ENCODE results near the gene SLC8B1. TPM values are rescaled to one million over a fixed set of nuclear protein-coding genes. Genes with fewer than 3 reads are reported as not detected.

The SLC8B1 gene
- total and polyA plus RNA-seq, 9 of the 15 experiments (the other 6 are each of a cell fraction or from before 2014, with no cell fraction given) = 0.86 to 34.1 (median 18.5) TPM

DNA sequence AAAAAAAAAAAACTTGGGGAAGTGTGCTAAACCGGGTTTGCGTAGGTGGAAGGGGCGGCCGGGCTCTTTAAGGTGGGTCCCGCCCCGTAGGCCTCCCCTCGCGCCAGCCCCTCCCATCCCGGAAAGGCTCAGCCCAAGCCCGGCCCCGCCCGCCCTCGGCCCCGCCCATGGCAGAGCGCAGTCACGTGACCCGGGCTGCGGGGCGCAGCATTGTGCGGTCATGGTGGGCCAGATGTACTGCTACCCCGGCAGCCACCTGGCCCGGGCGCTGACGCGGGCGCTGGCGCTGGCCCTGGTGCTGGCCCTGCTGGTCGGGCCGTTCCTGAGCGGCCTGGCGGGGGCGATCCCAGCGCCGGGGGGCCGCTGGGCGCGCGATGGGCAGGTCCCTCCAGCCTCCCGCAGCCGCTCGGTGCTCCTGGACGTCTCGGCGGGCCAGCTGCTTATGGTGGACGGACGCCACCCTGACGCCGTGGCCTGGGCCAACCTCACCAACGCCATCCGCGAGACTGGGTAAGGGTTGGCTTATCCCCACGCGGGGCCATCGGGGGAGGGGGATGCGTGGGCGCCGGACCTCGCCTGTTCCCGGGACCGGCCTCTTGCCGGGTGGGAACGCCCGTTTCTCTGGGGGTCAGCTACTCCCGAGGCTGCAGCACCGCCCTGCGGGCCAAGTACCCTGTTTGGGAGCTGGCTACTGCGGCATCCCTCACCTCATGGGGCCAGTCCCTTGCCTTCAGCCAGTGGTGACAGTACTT, 23.6 kb upstream of the SLC8B1 start, which contains the start of gene PLBD2:
TSS of gene PLBD2 (plus strand) at position 207 of the 752 bp plus-strand sequence. CDS start at position 221, 14 bp downstream.
- WGBS (ENCODE audit: insufficient coverage, low coverage, missing lambda C conversion rate) = 2% methylated on average over 26 of the region's 67 CpGs
- peak within 1 kb of the TSS; percentile 96 for H3K4me3 ChIP-seq
- POLR2A ChIA-PET = interaction anchor here (0.6 to 2.7 kb wide), 3 partner anchors 9 to 682 kb away, joined by 3 to 9 read pairs (median 4); partner anchors contain the start of gene SLC8B1
- in situ Hi-C loops (cut with MboI) (no loop called here), intact Hi-C loops (cut with micrococcal nuclease) (loop anchor here (1.0 to 2.0 kb wide), 3 partner anchors 23 to 67 kb away; partner anchors contain the start of gene SLC8B1)
- FAIRE-seq = no peak
- H3K36me3 ChIP-seq (ENCODE audit: control insufficient read depth, insufficient read depth, low read length) = peaks cover 20% of the 10 kb centered on the region; the same call in 1 of the 3 replicates
- H3K4me1 ChIP-seq (replicated peaks in 1 of 2; ENCODE audit: control insufficient read depth in 2 of 2, insufficient read depth in 2 of 2, low read length in 2 of 2) = peaks cover 21 to 30% of the 10 kb centered on the region in 2 experiments
- CTCF ChIA-PET (ENCODE audit: low intra/inter-chr PET ratio) = no interaction called here
- no TSS peak for BruUV-seq (replicated peaks)
- H3K9me3 ChIP-seq (replicated peaks; ENCODE audit: control insufficient read depth, insufficient read depth, low read depth, low read length) = no peaks in the 10 kb centered on the region
- H3K27me3 ChIP-seq (ENCODE audit: control insufficient read depth in 2 of 2, insufficient read depth in 2 of 2, low read length in 2 of 2) = no peaks in the 10 kb centered on the region
- peaks cover 11% of the 10 kb centered on the region for H4K20me1 ChIP-seq (replicated peaks; ENCODE audit: control insufficient read depth, insufficient read depth, low read length)
- H3K9me1 ChIP-seq (ENCODE audit: control insufficient read depth, insufficient read depth, low read length) = no peaks in the 10 kb centered on the region
- peak; percentile 95 to 99 (median 99) for DNase-seq (ENCODE audit: extremely low read depth in 1 of 4, low spot score in 3 of 4)
- H3K4me2 ChIP-seq (ENCODE audit: insufficient read depth, low read length) = peak within 1 kb of the TSS; percentile 91
- H2AFZ ChIP-seq (ENCODE audit: low read depth, low read length) = peak within 1 kb of the TSS; percentile 94
- H3K9ac ChIP-seq (ENCODE audit: insufficient read depth in 1 of 2, low read depth in 2 of 2, low read length in 2 of 2) = peak within 1 kb of the TSS; percentile 75 to 96
- peak; percentile 94 for ATAC-seq
- H3K27ac ChIP-seq (ENCODE audit: extremely low read depth, low read depth, low read length) = peak within 1 kb of the TSS; percentile 84
- H3K79me2 ChIP-seq (ENCODE audit: control insufficient read depth, insufficient read depth, low read length) = peaks cover 27% of the 10 kb centered on the region
- TF ChIP-seq ZNF57 (CRISPR knock-in tag; IDR thresholded peaks at IDR 0.05) (no peak), TSC22D4 (tag; IDR thresholded peaks at IDR 0.05) (no peak), SMAD4 (CRISPR knock-in tag; conservative IDR thresholded peaks at IDR 0.05) (no peak; the same call in none of the 2 replicates), CBFA2T3 (IDR thresholded peaks at IDR 0.05) (no peak)
- TF ChIP-seq, protein P1, sequence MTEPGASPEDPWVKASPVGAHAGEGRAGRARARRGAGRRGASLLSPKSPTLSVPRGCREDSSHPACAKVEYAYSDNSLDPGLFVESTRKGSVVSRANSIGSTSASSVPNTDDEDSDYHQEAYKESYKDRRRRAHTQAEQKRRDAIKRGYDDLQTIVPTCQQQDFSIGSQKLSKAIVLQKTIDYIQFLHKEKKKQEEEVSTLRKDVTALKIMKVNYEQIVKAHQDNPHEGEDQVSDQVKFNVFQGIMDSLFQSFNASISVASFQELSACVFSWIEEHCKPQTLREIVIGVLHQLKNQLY (CRISPR knock-in tag; conservative IDR thresholded peaks at IDR 0.05) = no peak; a peak in 1 of 4 replicates
- TF ChIP-seq, protein P2, sequence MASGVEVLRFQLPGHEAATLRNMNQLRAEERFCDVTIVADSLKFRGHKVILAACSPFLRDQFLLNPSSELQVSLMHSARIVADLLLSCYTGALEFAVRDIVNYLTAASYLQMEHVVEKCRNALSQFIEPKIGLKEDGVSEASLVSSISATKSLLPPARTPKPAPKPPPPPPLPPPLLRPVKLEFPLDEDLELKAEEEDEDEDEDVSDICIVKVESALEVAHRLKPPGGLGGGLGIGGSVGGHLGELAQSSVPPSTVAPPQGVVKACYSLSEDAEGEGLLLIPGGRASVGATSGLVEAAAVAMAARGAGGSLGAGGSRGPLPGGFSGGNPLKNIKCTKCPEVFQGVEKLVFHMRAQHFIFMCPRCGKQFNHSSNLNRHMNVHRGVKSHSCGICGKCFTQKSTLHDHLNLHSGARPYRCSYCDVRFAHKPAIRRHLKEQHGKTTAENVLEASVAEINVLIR (CRISPR knock-in tag; IDR thresholded peaks at IDR 0.05) = no peak; the same call in 1 of the 2 replicates
- TF ChIP-seq, protein P3, sequence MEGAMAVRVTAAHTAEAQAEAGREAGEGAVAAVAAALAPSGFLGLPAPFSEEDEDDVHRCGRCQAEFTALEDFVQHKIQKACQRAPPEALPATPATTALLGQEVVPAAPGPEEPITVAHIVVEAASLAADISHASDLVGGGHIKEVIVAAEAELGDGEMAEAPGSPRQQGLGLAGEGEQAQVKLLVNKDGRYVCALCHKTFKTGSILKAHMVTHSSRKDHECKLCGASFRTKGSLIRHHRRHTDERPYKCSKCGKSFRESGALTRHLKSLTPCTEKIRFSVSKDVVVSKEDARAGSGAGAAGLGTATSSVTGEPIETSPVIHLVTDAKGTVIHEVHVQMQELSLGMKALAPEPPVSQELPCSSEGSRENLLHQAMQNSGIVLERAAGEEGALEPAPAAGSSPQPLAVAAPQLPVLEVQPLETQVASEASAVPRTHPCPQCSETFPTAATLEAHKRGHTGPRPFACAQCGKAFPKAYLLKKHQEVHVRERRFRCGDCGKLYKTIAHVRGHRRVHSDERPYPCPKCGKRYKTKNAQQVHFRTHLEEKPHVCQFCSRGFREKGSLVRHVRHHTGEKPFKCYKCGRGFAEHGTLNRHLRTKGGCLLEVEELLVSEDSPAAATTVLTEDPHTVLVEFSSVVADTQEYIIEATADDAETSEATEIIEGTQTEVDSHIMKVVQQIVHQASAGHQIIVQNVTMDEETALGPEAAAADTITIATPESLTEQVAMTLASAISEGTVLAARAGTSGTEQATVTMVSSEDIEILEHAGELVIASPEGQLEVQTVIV (CRISPR knock-in tag; IDR thresholded peaks at IDR 0.05; ENCODE audit: borderline replicate concordance) = no peak
- TF ChIP-seq, protein P4, sequence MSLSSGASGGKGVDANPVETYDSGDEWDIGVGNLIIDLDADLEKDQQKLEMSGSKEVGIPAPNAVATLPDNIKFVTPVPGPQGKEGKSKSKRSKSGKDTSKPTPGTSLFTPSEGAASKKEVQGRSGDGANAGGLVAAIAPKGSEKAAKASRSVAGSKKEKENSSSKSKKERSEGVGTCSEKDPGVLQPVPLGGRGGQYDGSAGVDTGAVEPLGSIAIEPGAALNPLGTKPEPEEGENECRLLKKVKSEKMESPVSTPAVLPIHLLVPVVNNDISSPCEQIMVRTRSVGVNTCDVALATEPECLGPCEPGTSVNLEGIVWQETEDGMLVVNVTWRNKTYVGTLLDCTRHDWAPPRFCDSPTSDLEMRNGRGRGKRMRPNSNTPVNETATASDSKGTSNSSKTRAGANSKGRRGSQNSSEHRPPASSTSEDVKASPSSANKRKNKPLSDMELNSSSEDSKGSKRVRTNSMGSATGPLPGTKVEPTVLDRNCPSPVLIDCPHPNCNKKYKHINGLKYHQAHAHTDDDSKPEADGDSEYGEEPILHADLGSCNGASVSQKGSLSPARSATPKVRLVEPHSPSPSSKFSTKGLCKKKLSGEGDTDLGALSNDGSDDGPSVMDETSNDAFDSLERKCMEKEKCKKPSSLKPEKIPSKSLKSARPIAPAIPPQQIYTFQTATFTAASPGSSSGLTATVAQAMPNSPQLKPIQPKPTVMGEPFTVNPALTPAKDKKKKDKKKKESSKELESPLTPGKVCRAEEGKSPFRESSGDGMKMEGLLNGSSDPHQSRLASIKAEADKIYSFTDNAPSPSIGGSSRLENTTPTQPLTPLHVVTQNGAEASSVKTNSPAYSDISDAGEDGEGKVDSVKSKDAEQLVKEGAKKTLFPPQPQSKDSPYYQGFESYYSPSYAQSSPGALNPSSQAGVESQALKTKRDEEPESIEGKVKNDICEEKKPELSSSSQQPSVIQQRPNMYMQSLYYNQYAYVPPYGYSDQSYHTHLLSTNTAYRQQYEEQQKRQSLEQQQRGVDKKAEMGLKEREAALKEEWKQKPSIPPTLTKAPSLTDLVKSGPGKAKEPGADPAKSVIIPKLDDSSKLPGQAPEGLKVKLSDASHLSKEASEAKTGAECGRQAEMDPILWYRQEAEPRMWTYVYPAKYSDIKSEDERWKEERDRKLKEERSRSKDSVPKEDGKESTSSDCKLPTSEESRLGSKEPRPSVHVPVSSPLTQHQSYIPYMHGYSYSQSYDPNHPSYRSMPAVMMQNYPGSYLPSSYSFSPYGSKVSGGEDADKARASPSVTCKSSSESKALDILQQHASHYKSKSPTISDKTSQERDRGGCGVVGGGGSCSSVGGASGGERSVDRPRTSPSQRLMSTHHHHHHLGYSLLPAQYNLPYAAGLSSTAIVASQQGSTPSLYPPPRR (CRISPR knock-in tag; IDR thresholded peaks at IDR 0.05; ENCODE audit: borderline replicate concordance) = no peak

Data from K562 (cell line).